Measurements from ENCODE around the gene ZNF407.

The ZNF407 gene

DNA sequence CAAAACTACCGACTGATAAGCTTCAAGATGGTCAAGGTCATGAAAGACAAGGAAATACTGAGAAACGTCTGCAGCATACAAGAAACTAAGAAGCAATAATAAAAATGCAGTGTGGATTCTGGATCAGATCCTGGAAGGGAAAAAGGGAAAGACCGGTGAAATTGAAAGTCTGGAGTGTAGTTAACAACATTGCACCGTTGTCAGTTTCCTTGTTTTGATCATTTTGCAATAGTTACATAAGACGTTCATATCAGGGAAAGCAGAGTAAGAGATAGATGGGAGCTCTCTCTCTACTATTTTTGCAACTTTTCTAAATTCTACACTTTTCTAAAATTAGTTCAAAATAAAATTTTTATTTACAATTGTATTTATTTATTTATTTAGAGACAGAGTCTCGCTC lies 15.0 kb upstream of the ZNF407 start:
- DNase-seq = no peak

DNA sequence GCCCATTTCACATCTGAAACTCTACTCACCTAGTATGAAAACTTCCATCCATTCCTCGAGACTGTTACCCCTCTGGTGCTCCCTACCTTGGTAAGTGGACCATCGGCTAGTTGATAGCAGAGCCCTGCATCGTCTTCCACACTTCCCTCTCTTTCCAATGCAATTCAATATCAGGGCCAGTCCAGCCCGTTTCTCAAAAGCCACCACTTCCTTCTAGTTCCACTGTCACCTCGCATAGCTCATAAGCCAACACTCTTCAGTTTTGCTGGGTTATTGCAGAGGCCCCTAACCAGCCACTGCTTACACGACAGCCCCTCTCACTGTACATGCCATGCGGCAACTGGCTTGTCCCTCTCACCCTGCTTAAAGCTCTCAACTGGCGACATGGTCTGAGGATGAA lies 10.2 kb upstream of the ZNF407 start:
- DNase-seq = no peak

DNA sequence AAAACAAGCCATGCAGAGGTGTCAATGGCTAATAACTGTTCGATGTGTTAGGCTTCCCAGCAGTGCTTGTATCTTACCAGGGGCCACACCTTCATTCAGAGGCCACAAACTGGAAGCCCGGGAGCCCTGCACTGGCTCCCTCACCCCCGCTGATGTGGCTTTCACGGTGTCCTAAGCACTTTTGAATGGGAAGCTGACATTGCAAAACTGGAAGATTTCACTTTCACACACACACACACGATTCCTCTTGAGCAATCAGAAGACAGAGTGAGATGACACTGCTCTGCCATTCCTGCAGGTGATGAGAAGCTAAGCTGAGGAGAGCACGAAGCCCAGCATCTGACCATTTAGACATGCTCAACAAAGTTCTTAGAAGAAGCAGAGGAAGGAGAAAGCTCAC lies 8.6 kb upstream of the ZNF407 start:
- no peak for DNase-seq

DNA sequence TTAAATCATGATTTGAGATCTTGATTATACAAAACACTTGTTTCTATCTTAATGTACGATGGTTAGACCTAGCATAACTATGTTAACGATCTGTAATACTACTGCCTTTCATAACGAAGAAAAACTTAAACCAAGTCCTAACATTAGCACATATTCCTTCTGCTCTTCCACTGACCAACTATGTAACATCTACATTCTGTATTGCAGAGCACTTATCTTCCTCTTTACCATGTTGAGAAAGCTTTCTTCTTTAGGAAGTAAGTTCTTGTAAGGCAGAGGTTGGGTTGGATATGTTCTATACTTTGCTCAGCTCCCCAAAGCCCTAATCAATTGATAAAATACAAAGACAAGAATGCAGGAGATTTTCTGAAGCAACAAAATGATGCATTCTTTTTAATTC lies 7.9 kb upstream of the ZNF407 start:
- DNase-seq = no peak

DNA sequence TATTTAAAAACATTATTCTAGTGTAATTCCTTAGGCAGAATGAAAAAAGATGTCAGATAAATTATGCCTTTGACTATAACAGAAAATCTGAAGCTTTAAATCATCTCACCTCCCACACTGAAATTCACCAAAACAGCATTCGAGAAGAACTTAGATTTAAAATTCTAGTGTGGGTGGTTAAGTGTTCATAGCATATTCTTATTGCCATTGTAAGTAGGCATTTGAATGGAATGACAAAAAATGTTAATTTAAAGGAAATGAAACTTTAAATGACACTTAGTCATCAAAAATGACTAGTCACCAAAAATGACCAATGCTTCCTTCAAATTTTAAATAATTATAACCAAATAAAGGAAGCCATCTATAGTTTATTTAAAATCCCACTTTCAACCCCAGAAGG lies 7.0 kb upstream of the ZNF407 start:
- no peak for DNase-seq

DNA sequence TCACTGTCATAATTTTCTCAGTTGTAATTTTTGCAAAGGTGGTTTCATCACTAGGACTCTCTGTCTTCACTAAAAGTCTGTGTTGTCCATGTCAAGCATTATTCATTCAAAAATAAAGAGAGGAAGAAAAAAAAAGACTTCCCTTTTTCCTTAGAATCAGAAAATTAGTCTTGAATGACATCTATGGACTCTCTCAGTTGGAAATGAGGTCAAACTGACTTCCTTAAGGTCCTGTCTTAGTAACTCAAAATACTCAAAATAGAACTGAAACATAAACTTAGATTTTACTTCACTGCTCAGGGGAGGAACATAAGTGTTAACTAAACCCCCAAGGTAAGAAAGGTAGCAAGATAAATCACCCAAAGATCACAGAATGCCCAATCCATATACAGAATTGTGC lies 2.2 kb upstream of the ZNF407 start:
- no peak for DNase-seq

DNA sequence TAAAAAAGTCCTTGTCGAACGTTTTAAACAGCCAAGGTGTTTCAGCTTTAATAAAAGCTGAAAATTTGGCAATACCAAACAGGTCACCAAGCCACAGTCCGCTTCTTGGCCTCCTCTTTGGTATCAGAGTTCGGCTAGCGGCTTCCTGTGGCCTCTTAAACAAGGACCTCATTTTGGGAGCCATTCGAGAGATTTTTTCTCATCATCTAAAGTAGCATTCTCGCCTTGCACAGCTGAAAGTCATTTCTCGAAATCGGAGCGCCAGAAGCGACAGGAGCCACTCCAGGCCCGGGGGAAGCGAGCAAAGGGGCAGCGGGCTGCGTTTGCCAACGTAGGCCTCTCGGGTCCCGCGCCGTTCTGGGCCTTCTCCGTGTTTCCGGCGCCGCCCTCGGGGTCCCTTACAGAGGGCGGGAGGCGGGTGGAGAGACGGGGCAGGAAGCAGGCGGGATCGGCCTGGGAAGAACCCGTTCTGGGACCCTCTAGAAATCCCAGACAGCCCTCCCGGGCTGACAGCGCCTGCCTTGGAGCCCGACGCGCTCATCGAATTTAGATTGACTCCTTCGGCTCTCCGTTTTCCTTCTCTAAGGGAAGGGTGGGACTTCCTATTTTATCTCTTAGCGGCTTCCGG lies 522 bp upstream of the ZNF407 start:
- DNase-seq = peak; percentile 52

DNA sequence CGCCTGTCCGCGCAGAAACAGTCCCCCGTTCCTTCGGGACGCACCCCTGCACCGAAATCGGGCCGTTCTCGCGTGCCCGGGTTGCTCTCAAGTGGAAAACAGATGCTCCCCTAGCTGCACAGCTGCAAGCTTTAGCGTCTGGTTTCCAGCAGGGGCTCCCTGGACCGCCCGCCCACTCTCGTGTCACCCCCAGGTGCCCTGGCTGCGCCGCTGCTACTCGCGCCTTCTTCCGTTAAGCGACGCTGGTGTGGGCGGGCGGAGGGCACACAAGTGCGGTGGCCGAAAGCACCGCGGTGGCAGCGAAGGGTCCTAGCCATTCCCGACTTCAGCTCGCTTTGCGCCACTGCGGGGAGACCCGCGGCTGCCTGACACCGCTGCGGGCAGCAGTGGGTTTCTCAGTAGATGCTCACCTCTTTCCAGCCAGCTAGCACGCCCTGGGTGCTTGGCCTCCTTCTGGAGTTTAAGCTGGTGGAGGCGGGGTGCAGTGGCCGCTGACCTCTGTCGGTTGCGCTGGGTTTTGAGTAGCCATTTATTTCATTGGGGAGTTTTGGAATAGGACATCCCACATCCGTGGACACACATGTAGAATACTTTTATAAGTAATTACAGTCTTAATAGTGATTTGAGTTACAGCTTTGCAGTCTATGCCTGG lies 806 bp downstream of the ZNF407 start:
- DNase-seq = peak; percentile 58

DNA sequence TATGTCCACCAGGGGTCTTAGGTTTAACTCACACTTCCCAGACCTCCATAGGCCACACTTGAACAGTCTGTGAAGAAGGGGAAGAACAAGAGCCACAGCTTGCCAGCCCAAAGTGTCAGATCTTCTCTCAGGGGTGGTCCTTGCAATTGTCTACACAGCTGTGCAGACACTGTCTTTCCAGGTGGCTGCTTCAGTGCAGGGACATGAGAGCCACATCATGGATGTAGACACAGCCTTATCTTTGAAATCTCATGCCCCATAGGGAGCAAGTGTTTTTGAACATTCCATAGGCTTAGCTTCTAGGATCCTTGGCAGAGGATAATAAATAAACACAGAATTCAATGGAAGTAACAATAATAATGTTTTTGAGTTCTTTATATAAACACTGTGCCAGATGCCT lies 6.7 kb downstream of the ZNF407 start:
- no peak for DNase-seq

DNA sequence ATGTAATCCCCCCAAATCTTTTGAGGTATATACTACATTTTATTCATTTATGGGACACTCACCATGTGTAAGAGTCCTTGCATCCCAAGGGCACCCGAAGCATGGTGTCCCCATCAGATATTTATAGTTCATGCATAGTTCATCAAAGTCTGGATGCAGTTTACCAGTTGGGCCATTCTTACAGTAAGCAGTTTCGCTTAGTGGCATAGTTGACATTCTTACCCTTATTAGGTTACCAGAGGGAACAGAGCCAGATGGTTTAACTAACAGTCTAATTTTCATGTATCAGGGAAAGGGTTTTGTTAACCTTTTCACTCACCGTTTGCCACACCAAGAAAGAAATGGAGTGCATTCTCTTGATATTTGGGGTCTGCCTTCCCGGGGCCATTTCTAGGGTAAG lies 7.1 kb downstream of the ZNF407 start:
- no peak for DNase-seq

DNA sequence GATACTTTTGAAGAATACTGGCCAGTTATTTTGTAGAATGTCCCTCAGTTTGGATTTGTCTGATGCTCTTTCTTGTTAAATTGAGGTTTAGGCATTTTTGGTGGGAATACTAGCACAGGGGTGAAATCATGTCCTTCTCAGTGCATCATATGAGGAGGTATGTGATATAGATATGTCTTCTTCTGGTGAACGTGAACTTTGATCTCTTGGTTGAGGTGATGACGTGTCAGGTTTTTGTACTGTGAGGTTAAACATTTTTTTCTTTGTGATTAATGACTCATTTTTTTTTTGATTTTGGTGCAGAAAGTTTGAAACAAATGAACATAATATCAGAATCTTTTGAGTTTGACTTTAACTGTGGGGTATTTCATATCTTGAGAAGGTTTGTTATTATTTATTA lies 11.0 kb downstream of the ZNF407 start:
- no peak for DNase-seq

DNA sequence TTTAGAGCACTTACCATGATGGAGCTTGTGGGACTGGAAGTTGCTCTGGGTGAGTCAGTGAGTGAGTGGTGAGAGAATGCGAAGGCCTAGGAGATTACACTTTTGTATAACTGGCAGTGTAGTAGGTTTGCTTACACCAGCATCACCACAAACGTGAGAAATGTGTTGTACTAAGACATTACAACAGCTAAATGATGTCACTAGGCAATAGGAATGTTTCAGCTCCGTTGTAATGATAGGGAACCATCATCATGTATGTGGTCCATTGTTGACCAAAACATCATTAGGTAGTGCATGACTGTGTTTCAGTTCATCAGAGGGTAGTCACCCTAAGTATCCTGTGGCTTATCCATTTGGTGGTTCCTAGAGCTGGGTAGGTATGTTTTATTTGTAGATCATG lies 11.9 kb downstream of the ZNF407 start:
- DNase-seq = no peak

DNA sequence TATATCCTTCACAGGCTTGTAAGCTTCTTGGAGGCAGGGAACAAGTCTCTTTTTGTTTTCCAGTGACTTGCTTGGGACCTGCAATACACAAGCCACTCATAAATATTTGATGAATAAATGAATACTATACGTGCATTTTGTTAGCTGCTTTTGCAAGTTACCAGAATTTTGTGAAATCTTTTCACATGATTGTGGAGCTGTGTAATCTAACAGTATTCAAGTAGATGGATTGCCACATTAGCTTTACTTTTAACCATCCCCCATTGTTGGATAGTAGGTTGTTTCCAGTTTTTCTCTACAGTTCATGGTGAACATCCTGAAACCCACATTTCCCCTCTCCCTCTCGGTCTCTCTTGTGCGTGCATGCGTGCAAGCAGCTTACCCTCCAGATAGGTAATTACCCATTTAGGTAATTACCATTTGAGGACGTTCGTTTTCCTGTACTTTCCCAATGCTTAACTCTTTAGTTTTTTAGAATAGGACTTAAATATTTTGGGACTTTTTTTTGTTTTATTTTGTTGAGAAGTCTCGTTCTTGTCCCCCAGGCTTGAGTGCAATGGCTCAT lies 12.5 kb downstream of the ZNF407 start:
- no peak for DNase-seq

DNA sequence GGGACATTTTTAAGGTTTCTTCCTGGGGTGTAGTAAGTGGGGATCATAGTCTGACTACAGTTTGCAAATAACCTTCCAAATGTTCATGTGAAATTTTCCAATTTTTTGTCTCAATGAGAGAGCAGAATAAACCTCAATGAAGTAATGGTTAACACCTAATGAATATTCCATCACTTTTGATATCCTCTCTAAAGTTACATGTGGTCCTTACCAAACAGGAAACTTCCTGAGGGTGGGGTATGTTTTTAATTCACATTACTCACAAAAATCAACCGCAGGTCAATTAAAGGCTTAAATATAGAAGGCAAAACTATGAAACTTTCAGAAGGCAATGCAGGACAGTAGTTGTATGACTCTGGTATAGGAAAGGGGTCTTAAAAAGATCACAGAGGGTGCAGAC lies 13.2 kb downstream of the ZNF407 start:
- no peak for DNase-seq

DNA sequence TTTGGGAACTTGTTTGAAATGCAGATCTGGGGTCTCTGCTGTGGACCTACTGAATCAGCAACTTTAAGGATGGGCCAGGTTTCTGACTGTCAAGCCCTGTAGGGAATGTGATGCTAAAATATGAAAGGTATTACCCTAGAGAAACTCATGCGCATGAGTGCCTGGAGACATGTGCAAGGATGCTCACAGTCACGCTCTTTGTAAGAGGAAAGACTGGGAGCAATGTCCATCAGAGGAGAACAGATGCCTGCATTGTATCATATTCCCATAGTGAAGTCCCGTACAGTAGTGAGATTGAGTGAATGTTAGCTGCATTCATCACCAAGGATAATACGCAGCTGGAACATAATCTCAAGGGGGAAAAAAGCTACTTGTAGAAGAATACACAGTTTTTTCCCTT lies 14.1 kb downstream of the ZNF407 start:
- DNase-seq = no peak

DNA sequence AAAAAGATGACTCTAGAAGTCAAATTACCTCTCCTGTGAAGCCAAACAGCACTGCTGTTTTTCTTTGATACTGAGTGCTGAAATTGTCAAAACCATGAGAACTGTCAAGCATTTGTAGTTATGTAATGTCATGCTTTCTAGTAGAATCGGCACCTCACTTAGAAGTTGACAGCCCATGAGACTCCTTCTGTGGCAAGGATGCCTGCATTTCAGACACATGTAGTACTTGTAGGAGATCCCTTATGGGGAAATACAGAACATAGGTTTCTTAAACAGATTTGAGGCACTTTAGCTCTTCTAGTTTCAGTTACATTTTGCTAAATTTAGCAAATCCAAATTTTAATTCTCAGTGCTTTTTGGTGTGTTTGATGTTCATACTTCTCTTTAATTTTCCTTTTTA lies 15.7 kb downstream of the ZNF407 start:
- no peak for DNase-seq

DNA sequence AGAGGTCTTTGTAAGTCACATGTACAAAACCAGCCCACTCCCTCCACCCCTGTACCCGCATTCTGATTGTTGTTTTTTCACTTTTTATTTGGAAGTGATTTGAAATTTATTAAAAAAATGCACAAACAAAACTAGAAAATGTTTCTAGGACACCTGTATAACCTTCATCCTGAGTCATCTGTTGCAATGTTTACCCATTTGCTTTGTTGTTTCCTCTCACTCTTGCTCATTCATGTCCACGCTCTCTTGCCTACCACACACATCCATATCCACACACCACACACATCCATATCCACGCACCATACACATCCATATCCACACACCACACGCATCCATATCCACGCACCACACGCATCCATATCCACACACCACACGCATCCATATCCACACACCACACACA lies 18.8 kb downstream of the ZNF407 start:
- no peak for DNase-seq

DNA sequence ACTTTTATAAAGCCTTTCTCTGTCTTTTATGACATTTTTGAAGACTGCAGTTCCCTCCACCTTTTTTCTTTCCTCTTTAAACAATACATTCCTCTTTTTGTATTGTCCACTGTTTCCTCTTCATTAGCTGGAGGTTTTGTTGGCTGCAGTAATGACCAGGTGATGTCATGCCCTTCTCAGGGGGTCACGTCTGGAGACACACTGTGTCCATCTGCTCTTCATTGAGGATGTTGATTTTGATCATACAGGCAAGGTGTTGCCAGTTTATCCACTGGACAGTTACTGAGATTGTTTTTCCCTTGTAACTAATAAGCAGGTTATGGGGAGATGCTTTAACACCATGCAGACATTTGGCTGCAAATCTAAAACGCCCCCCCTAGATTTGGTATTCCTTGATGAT lies 19.8 kb downstream of the ZNF407 start:
- no peak for DNase-seq

DNA sequence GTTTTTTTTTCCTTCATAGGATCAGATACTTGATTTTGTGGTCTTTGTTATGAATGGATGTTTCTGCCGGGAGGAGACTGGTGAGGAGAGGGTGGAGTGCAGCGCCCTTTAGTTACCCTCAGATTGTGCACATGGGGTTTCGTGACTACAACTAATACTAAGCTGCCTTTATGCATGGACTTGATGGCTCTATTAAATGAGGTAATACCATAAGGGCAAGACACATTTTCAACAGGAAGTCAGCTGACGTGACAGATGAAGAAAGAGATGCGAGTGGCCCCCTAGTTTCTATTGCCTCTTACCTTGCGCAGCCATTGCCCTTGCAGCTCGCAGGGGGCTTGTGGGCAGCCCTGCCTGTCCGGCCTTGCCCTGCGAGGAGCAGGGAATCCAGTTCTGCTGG lies 24.4 kb downstream of the ZNF407 start:
- no peak for DNase-seq

DNA sequence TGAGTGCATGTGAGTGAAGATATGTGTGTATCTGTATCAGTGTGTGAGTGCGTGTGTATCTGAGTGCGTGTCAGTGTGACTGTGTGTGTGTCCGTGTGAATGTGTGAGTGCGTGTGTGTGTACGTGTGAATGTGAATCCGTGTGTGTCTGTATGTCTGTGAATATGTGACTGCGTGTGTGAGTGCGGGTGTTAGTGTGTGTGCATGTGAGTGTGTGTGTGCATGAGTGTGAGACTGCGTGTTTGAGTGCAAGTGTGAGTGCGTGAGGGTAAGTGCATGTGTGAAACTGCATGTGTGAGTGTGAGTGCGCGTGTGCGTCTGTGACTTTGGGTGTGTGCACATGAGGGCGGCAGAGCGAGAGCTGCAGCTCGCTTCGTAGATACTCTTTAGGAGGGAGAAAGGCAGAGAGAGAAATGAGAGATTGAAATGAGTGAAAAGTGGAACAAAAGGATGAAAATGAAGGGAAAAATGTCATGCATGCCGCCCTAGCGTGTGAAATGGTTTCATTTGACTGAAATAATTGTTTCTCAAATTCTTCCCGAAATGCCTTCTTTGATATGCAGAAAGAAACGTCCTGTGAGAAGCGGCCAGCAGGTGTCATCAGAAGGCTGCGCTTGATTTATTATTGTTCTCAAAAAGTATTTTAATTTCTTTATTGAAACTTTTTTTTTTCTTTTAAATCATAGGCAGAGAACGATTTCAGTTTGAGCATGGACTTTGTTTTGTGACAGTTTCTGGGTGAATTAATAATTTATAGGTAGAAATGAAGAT lies 25.6 kb downstream of the ZNF407 start:
- peak; percentile 15 for DNase-seq

DNA sequence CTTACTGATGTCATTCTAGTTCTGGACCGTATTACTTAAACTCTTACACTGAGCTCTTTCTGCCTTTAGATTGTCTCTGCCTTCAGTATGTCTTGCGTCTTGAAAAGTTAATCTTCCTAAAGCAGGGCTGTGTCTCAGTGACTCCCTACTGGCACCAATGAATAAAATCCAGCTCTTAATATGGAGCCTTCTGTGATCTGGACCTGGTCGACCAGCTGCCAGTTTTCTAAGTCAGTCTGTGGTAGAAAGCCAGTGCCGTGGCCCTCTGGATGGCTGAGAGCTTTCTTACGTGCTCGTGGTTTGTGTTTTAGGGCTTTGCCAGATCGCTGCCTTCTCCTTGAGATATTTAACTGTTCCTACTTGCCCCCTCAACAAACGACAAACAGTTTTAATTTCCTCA lies 26.8 kb downstream of the ZNF407 start:
- no peak for DNase-seq

DNA sequence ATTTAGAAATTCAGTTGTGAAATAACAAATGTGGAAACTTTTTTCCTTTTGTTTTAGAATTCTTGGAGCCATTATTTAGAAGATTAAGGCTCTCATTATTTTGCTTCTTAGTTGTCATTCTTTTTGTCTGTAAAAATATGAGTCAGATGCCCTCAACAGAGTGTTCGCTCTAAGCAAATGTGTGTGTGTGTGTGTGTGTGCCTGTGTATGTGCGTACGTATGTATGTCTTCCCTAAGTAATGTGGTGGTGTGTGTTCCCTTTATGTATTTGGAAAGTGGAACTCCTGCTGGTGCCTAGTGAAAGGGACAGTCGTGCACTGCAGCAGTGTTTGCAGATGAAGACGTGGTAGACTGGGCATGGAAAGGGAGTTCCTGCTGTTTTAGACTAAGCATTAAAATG lies 27.5 kb downstream of the ZNF407 start:
- DNase-seq = no peak

DNA sequence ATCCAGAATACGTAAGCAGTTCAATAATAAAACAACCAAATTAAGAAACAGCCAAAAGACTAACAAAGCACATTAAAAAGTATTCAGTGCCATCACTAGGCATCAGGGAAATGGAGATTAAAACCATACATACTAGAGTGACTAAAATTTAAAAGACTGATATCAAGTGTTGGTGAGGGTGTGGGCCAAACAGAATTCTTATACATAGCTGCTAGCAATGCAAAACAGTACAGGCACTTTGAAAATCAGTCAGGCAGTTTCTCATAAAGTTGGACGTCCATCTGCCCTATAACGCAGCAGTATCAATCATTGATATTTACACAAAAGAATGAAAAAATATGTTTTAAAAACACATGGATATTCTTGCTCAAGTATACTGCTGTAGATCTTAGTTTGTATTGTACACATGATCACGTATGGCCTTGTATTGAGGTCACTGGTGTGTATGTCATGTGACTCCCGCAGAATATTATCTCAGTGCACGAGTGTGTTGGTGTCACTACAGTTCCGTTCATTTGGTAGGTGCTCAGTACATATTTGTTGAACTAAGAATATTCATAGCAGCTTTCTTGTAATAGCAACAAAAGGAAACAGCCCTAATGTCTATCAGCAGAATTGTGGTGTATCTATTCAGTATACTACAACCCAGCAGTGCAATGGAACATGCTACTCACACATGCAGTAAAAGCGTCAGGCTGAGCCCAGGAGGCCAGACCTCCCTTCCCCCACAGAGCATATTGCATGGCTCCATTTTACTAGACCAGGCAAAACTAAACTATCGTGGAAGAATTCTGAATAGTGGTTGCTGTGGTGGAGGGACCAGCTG lies 28.6 kb downstream of the ZNF407 start:
- DNase-seq = no peak
